HepG2 (cell line): ENCODE data around the gene OPA3. TPM values are rescaled to one million over a fixed set of nuclear protein-coding genes. Genes with fewer than 3 reads are reported as not detected.

Source experiments
- ATAC-seq: fragments of 200-7000 bp; cut with Tn5 transposase; 3 replicates; pipeline ENCODE4 v1.9.1; 2020; ENCODE audit warnings: mild to moderate bottlenecking, moderate library complexity
- BruUV-seq: library from RNA; stranded (reverse); fragments of 400-500 nt; replicated peaks from 2 replicates; lab custom pipeline; 2021; lab: Mats Ljungman, UMichigan
- CTCF ChIA-PET: fragments of 300-600 bp; formaldehyde crosslinking; extraction: SDS; loops from one replicate; lab custom pipeline; 2021; ENCODE audit warnings: low total read pairs, inconsistent platforms, low intra/inter-chr PET ratio; lab: Yijun Ruan, JAX
- POLR2A ChIA-PET: fragments of 350-600 bp; sonication (Branson Sonifier 250); formaldehyde crosslinking; loops from one replicate; lab custom pipeline; 2020; ENCODE audit warnings: antibody characterized with exemption, inconsistent platforms; lab: Yijun Ruan, JAX
- DNase-seq: peaks from one replicate; pipeline ENCODE4 v3.0.0-alpha.2; 2015; ENCODE audit warnings: low spot score
- FAIRE-seq: peaks from 3 replicates; lab custom pipeline; 2011; peaks lifted over from hg19 to GRCh38; lab: Jason Lieb, UNC
- H2AFZ ChIP-seq: one replicate; pipeline ENCODE4 v1.6.1; 2011; ENCODE audit warnings: low read length, inconsistent platforms
- H3K27ac ChIP-seq: fragments of 300-600 bp; 3 replicates; pipeline ENCODE4 v1.8.0; 2011; ENCODE audit warnings: mixed run types, mild to moderate bottlenecking, mixed read lengths, low read length, inconsistent platforms; ENCODE audit not compliant: insufficient read depth; ENCODE audit errors: extremely low read length
- H3K27me3 ChIP-seq, 2 experiments: fragments of 200-600 bp in 1 of 2; 2 replicates in 1 of 2; 3 replicates in 1 of 2; pipeline versions ENCODE4 v1.6.0 to v1.8.0; 2011; ENCODE audit warnings: low read length in 2 of 2, mild to moderate bottlenecking in 2 of 2, moderate library complexity in 2 of 2, inconsistent platforms in 1 of 2; ENCODE audit not compliant: insufficient read depth in 2 of 2, control insufficient read depth in 1 of 2
- H3K36me3 ChIP-seq, 2 experiments: fragments of 200-600 bp in 1 of 2; replicated peaks in 1 of 2; 2 replicates in 1 of 2; 3 replicates in 1 of 2; pipeline versions ENCODE4 v1.5.1 to v1.8.0; 2011; ENCODE audit warnings: low read length in 2 of 2, inconsistent platforms in 1 of 2; ENCODE audit not compliant: insufficient read depth in 2 of 2, control insufficient read depth in 1 of 2
- H3K4me1 ChIP-seq: 2 replicates; pipeline ENCODE4 v1.5.1; 2012; ENCODE audit warnings: low read length, inconsistent platforms; ENCODE audit not compliant: insufficient read depth
- H3K4me2 ChIP-seq: 2 replicates; pipeline ENCODE4 v1.6.0; 2011; ENCODE audit warnings: low read depth, low read length, inconsistent platforms
- H3K4me3 ChIP-seq, 3 experiments: fragments of 200-600 bp in 1 of 3; sonication (generic), shearing (Covaris generic) in 1 of 3; replicated peaks in 1 of 3; 2 replicates each; pipeline ENCODE4 v1.5.1; 2011 to 2016; ENCODE audit warnings: low read length in 3 of 3, inconsistent platforms in 2 of 3, low read depth in 2 of 3, mild to moderate bottlenecking in 2 of 3, control low read depth in 1 of 3, mixed read lengths in 1 of 3; ENCODE audit not compliant: insufficient read depth in 1 of 3
- H3K79me2 ChIP-seq: one replicate; pipeline ENCODE4 v1.6.1; 2011; ENCODE audit warnings: low read length, inconsistent platforms; ENCODE audit not compliant: insufficient read depth
- H3K9ac ChIP-seq: 2 replicates; pipeline ENCODE4 v1.6.0; 2011; ENCODE audit warnings: mild to moderate bottlenecking, low read depth, low read length, inconsistent platforms; ENCODE audit not compliant: insufficient read depth
- H3K9me3 ChIP-seq: 2 replicates; pipeline ENCODE4 v1.5.1; 2012; ENCODE audit warnings: mild to moderate bottlenecking, low read length
- H4K20me1 ChIP-seq: 2 replicates; pipeline ENCODE4 v1.6.0; 2011; ENCODE audit warnings: inconsistent platforms, mild to moderate bottlenecking, low read length, moderate library complexity; ENCODE audit not compliant: insufficient read depth
- CBFB ChIP-seq: sonication (generic); formaldehyde crosslinking; IDR thresholded peaks from 2 replicates; pipeline ENCODE4 v1.4.0; 2020; ENCODE audit warnings: missing genetic modification reagents
- CHD4 ChIP-seq: fragments of 200-600 bp; sonication (generic); IDR thresholded peaks from 2 replicates; pipeline ENCODE4 v1.7.0; 2017; ENCODE audit warnings: mild to moderate bottlenecking, low read length, borderline replicate concordance
- HDAC2 ChIP-seq: sonication (generic); formaldehyde crosslinking; IDR thresholded peaks from 2 replicates; pipeline ENCODE4 v1.4.0; 2020; ENCODE audit warnings: missing genetic modification reagents
- HOMEZ ChIP-seq: IDR thresholded peaks from 2 replicates; pipeline ENCODE4 v1.6.1; 2016; ENCODE audit warnings: low read depth
- HOXD1 ChIP-seq: sonication (generic); formaldehyde crosslinking; IDR thresholded peaks from 2 replicates; pipeline ENCODE4 v1.5.0; 2020; ENCODE audit warnings: missing genetic modification reagents
- KDM1A ChIP-seq: IDR thresholded peaks from 2 replicates; pipeline ENCODE4 v1.6.1; 2016; ENCODE audit warnings: missing compliant biosample characterization
- PPARG ChIP-seq: conservative IDR thresholded peaks from 2 replicates; pipeline ENCODE4 v1.6.1; 2016; ENCODE audit warnings: missing biosample characterization, missing genetic modification reagents
- ZBTB40 ChIP-seq, 2 experiments: fragments of 450-650 bp in 1 of 2; sonication (generic) in 1 of 2; formaldehyde crosslinking in 1 of 2; IDR thresholded peaks; 2 replicates each; pipeline versions ENCODE4 v1.6.1 to v1.8.0; 2016 to 2022; ENCODE audit warnings: antibody characterized with exemption in 1 of 2, mild to moderate bottlenecking in 1 of 2, missing genetic modification reagents in 1 of 2
- ZFY ChIP-seq: sonication (generic); formaldehyde crosslinking; IDR thresholded peaks from 2 replicates; pipeline ENCODE4 v1.4.0; 2020; ENCODE audit warnings: missing genetic modification reagents
- ZMYM2 ChIP-seq: sonication (generic); formaldehyde crosslinking; IDR thresholded peaks from 2 replicates; pipeline ENCODE4 v1.8.0; 2022; ENCODE audit warnings: mild to moderate bottlenecking, missing genetic modification reagents
- ZMYM3 ChIP-seq: sonication (generic); formaldehyde crosslinking; IDR thresholded peaks from 2 replicates; pipeline ENCODE4 v1.5.1; 2020; ENCODE audit warnings: mild to moderate bottlenecking, missing genetic modification reagents
- ZNF383 ChIP-seq: sonication (generic); formaldehyde crosslinking; IDR thresholded peaks from 2 replicates; pipeline ENCODE4 v1.4.0; 2020; ENCODE audit warnings: missing genetic modification reagents, mild to moderate bottlenecking, borderline replicate concordance
- ZNF629 ChIP-seq: sonication (generic); formaldehyde crosslinking; conservative IDR thresholded peaks from 2 replicates; pipeline ENCODE4 v1.5.0; 2020; ENCODE audit warnings: missing genetic modification reagents
- ZNF768 ChIP-seq: sonication (generic); formaldehyde crosslinking; IDR thresholded peaks from 2 replicates; pipeline ENCODE4 v1.4.0; 2020; ENCODE audit warnings: missing genetic modification reagents
- WGBS: methylation state at CpG from one replicate; pipeline ENCODE4 v1.1.6; 2017; ENCODE audit warnings: low lambda C conversion rate; 5-methylcytosine and 5-hydroxymethylcytosine counted together
- in situ Hi-C: cut with HindIII; loops from 2 replicates; pipeline ENCODE4 v1.10.0; 2017; ENCODE audit warnings: low pct_unique_long_range_greater_than_20kb; ENCODE audit not compliant: extremely low pct_ligation_motif_present
- intact Hi-C: fragments of 100-400 bp; cut with micrococcal nuclease; formaldehyde crosslinking; loops from one replicate; pipeline ENCODE4 v1.10.0; 2022; ENCODE audit not compliant: unreplicated experiment
- polyA plus RNA-seq, 8 experiments: library from polyadenylated mRNA; depleted of rRNA in 3 of 8; stranded (reverse) in 7 of 8; unstranded in 1 of 8; fragments of >200 nt; fragmentation: Illumina TruSeq in 4 of 8; extraction: Trizol in 4 of 8; gene quantifications; 2 replicates each; pipeline versions ENCODE4 v1.2.1 to v1.2.3, GENCODE V29; 2011 to 2016; ENCODE audit warnings: low read depth in 4 of 8, missing spikeins in 1 of 8, mixed read lengths in 1 of 8; ENCODE audit not compliant: insufficient read depth in 1 of 8
- total RNA-seq, 5 experiments: library from RNA; depleted of rRNA; stranded (reverse); fragments of >200 nt; fragmentation: Illumina TruSeq; extraction: Trizol; gene quantifications; 2 replicates each; pipeline ENCODE4 v1.2.3, GENCODE V29; 2016; ENCODE audit warnings: low read depth in 1 of 5

OPA3 gene
- total and polyA plus RNA-seq, 2 of the 13 experiments (the other 11 are each of a cell fraction or from before 2014, with no cell fraction given), result 8.3 to 17.7 TPM

GRCh38 chr19:45585158-45585577 is 566 bp upstream of the OPA3 start:
- peaks cover 52% of the 10 kb centered on the region for H3K4me1 ChIP-seq
- no peaks in the 10 kb centered on the region for H4K20me1 ChIP-seq
- no TSS peak for BruUV-seq
- ATAC-seq (no peak), FAIRE-seq (no peak), DNase-seq (no peak)
- H3K4me2 ChIP-seq, result peak overlapping the region; percentile 85
- POLR2A ChIA-PET, result interaction anchor here (1.5 to 3.5 kb wide), 3 partner anchors 56 to 132 kb away, joined by 4 to 56 read pairs (median 8); partner anchors contain the start of gene EML2
- 58% methylated on average over 3 of the region's 7 CpGs for WGBS
- in situ Hi-C loops, result no loop called here
- peak overlapping the region; percentile 55 to 79 (median 60) for H3K4me3 ChIP-seq
- intact Hi-C loops, result loop anchor here (2.0 kb wide), 1 partner anchor 108 kb away; the partner anchor contains the start of gene QPCTL
- H3K27ac ChIP-seq, result peak overlapping the region; percentile 100
- H3K9ac ChIP-seq, result peak overlapping the region; percentile 68
- CTCF ChIA-PET, result no interaction called here
- H3K9me3 ChIP-seq, result no peaks in the 10 kb centered on the region
- no peak for TF ChIP-seq ZNF383
- TF ChIP-seq ZNF768, result peak; percentile 82; the same call in 1 of the 2 replicates
- TF ChIP-seq CBFB, result no peak
- TF ChIP-seq CHD4, result peak; percentile 80; the same call in 1 of the 2 replicates
- 0 out of 2 replicates have a peak, but pooled peaks have one; percentile 8 for TF ChIP-seq HDAC2 (CRISPR knock-in tag)
- no peak for TF ChIP-seq ZBTB40 (IDR thresholded peaks at IDR 0.05)
- 0 out of 2 replicates have a peak, but pooled peaks have one; percentile 8 for TF ChIP-seq ZBTB40 (CRISPR knock-in tag; IDR thresholded peaks at IDR 0.05)
- TF ChIP-seq KDM1A (CRISPR knock-in tag), result peak; percentile 40; the same call in 1 of the 2 replicates
- 0 out of 2 replicates have a peak, but pooled peaks have one; percentile 2 for TF ChIP-seq ZFY
- TF ChIP-seq HOMEZ (CRISPR knock-in tag), result no peak
- peak; percentile 68; the same call in 1 of the 2 replicates for TF ChIP-seq ZMYM3 (CRISPR knock-in tag)
- TF ChIP-seq ZMYM2, result 0 out of 2 replicates have a peak, but pooled peaks have one; percentile 2
- TF ChIP-seq PPARG (CRISPR knock-in tag), result 0 out of 2 replicates have a peak, but pooled peaks have one; percentile 7
- TF ChIP-seq HOXD1, result no peak
- peak; percentile 56; the same call in 1 of the 2 replicates for TF ChIP-seq ZNF629
- H2AFZ ChIP-seq, result peak overlapping the region; percentile 46
- peaks cover 16% of the 10 kb centered on the region for H3K79me2 ChIP-seq
- 0 out of 5 replicates have a peak, but pooled peaks cover 0 to 6% of the 10 kb centered on the region in 2 experiments for H3K36me3 ChIP-seq
- no peaks in the 10 kb centered on the region for H3K27me3 ChIP-seq
